ENCODE data around the gene NMNAT2. TPM values are rescaled to one million over a fixed set of nuclear protein-coding genes. Genes with fewer than 3 reads are reported as not detected.

The NMNAT2 gene
- total RNA-seq, 2 donors from 2014 or later: 0.27 to 1.4 TPM

DNA sequence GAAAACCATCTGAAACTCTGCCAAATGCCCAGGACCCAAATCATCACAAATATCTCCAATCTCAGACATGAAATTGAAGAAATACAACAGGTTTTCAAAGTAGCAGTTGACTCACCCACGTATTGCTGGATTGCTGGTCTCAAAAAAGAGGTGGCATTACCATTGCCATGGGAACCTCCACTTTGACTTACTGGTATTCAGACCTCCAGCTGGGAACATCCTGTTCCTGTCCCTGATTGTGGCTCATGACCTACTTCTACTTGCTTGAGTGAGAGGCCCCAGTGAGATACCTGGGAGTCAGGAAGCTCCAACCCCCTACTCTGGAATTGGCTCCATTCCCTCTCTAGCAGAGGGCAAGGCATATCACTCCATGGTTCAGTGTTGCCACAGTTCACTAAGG lies 64.6 kb downstream of the NMNAT2 start:
- H3K9ac ChIP-seq (ENCODE audit: low read depth in 2 of 2, low read length in 2 of 2): no peak overlapping the region
- TF ChIP-seq, protein P1, sequence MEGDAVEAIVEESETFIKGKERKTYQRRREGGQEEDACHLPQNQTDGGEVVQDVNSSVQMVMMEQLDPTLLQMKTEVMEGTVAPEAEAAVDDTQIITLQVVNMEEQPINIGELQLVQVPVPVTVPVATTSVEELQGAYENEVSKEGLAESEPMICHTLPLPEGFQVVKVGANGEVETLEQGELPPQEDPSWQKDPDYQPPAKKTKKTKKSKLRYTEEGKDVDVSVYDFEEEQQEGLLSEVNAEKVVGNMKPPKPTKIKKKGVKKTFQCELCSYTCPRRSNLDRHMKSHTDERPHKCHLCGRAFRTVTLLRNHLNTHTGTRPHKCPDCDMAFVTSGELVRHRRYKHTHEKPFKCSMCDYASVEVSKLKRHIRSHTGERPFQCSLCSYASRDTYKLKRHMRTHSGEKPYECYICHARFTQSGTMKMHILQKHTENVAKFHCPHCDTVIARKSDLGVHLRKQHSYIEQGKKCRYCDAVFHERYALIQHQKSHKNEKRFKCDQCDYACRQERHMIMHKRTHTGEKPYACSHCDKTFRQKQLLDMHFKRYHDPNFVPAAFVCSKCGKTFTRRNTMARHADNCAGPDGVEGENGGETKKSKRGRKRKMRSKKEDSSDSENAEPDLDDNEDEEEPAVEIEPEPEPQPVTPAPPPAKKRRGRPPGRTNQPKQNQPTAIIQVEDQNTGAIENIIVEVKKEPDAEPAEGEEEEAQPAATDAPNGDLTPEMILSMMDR (IDR thresholded peaks at IDR 0.05): no peak
- no peak for DNase-seq
- intact Hi-C loops (cut with DNase I): no loop called here
- H3K4me1 ChIP-seq: no peaks in the 10 kb centered on the region
- H3K36me3 ChIP-seq: no peaks in the 10 kb centered on the region
- H3K4me3 ChIP-seq: no peak overlapping the region
- no peaks in the 10 kb centered on the region for H3K9me3 ChIP-seq
- H3K27ac ChIP-seq: no peak overlapping the region
- no peaks in the 10 kb centered on the region for H3K27me3 ChIP-seq

DNA sequence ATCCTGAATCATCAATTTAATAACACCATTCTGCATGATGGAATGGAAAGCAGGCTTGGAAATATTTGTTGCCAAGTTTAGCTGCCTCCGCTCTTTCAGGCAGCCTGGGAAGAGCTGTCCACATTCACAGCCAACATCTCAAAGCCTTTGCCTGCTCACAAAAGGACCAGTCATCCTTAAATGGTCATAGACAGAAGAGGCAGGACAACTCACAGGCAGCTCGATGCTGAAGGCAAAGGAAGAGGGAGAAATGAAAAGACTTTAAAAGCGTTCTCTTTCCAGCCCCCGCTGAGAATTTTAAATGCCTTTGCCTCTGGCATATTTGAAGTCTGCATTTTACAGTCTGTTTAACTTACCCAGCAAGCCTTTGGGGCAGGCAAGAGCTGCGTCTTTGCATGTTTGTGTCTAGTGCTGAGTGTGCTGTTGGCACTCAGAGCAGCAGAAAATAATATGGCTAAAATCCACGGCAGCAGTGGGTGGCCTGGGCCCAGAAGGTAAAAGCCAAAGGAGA lies 68.9 kb downstream of the NMNAT2 start:
- Histone ChIP-seq H3K9me3 (no peaks in the 10 kb centered on the region), H3K4me1 (no peaks in the 10 kb centered on the region), H3K36me3 (no peaks in the 10 kb centered on the region), H3K27me3 (no peaks in the 10 kb centered on the region), H3K4me3 (no peak overlapping the region), H3K27ac (no peak overlapping the region), H3K9ac (ENCODE audit: low read depth in 2 of 2, low read length in 2 of 2) (no peak overlapping the region)
- DNase-seq: no peak
- intact Hi-C loops (cut with DNase I): no loop called here
- TF ChIP-seq, protein P1 (IDR thresholded peaks at IDR 0.05): no peak

DNA sequence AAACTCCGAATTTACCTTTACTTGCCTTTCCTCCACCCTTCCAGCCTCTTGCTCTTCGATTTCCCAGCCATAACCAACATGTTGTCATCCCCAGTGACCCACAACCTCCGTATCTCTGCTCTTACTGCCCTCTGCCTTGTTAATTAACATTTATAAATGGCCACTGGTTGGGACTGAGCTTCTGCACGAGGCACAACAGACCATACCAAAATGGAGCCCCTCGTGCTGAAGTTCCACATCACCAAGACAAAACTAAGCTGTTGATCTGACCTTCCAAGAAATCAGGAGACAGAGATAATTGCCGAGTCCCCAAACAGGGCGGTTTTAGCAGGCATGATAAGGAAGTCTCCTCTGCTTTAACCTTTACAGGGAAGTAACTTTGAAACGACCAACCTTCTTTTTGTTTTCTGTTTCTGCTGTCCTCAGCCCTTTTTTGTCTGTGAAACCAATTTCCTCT lies 71.9 kb downstream of the NMNAT2 start:
- H3K27ac ChIP-seq: no peak overlapping the region
- DNase-seq: no peak
- no peaks in the 10 kb centered on the region for H3K36me3 ChIP-seq
- no peaks in the 10 kb centered on the region for H3K27me3 ChIP-seq
- no peak overlapping the region for H3K9ac ChIP-seq (ENCODE audit: low read depth in 2 of 2, low read length in 2 of 2)
- H3K9me3 ChIP-seq: no peaks in the 10 kb centered on the region
- H3K4me1 ChIP-seq: no peaks in the 10 kb centered on the region
- intact Hi-C loops (cut with DNase I): no loop called here
- no peak overlapping the region for H3K4me3 ChIP-seq
- TF ChIP-seq, protein P1 (IDR thresholded peaks at IDR 0.05): no peak

DNA sequence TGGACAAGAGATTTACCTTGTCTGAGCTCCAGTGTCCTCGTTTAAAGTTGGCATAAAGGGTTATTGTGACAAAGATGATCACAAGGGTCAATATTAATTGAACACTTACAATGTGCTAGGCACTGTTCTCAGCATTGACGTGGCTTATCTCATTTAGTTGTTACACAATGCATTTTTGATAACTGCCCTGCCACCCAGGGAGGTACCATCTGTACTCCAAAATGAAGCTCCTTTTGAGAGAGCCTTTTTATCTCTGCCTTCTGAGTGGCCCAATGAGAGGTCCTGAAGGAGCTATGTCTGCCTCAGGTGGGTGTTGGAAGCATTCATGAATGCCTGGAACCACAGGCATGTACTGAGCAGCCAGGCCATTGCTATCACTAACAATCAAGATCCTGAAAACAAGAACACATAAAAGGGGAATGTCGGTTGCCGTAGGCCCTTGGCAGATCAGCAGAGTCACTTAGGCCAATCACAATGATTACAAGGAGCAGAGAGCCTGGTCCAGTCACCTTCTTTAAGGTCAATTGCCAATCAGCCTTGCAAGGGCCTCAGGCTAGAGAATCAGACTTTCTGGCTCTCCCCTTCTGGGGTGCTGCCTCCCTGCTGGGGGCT lies 78.5 kb downstream of the NMNAT2 start:
- H3K9ac ChIP-seq (ENCODE audit: low read depth in 2 of 2, low read length in 2 of 2): no peak overlapping the region
- intact Hi-C loops (cut with DNase I): no loop called here

DNA sequence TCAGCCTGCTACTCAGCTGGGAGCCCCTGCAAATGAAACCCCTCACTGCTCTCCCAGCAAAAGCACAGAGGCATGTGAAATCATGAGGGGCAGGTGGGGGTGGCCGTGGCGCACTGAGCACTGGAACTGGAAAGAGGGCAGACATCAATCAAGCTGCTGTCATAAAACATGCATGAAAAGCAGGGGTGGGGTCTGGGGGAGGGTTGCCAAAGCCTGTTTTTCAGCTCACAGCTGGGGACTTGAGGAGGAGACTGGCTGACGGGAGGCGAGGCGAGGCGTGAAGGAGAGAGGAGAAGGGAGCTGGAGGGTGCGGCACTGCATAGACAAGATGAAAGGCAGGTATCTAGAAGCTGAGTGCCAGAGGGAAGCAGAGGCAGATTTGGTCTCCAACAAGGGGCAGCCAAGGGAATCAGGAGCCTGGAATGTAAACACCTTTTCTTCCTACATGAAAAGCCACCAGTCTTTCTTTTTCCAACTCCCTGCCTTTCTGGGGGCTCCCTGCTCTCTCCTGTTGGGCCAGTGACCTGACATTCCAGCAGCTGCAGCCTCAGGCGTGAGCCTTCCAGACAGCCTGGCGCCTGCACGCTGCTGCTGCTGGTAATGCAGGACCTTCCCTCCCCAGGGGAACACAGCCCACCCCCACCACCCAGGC lies 87.0 kb downstream of the NMNAT2 start:
- no peak for DNase-seq
- H3K27ac ChIP-seq: no peak overlapping the region
- H3K4me1 ChIP-seq: no peaks in the 10 kb centered on the region
- H3K9ac ChIP-seq (ENCODE audit: low read depth in 2 of 2, low read length in 2 of 2): no peak overlapping the region
- H3K9me3 ChIP-seq: no peaks in the 10 kb centered on the region
- no peaks in the 10 kb centered on the region for H3K36me3 ChIP-seq
- no peaks in the 10 kb centered on the region for H3K27me3 ChIP-seq
- H3K4me3 ChIP-seq: no peak overlapping the region
- TF ChIP-seq, protein P1 (IDR thresholded peaks at IDR 0.05): no peak
- intact Hi-C loops (cut with DNase I): no loop called here

More for the DNA sequence above, 78.5 kb downstream of the NMNAT2 start:
- H3K4me1 ChIP-seq: no peaks in the 10 kb centered on the region
- TF ChIP-seq, protein P1 (IDR thresholded peaks at IDR 0.05): no peak
- no peaks in the 10 kb centered on the region for H3K36me3 ChIP-seq
- no peak overlapping the region for H3K4me3 ChIP-seq
- no peaks in the 10 kb centered on the region for H3K27me3 ChIP-seq
- no peak overlapping the region for H3K27ac ChIP-seq
- no peak for DNase-seq
- H3K9me3 ChIP-seq: no peaks in the 10 kb centered on the region

Measured in colonic mucosa (tissue), 4 donors.